Astrocyte of the hippocampus (primary cell): ENCODE results near the gene SAMMSON.

Source experiments
- DNase-seq: peaks from one replicate; pipeline ENCODE4 v3.0.0; 2011; ENCODE audit warnings: low read depth, low spot score

Gene SAMMSON

DNA sequence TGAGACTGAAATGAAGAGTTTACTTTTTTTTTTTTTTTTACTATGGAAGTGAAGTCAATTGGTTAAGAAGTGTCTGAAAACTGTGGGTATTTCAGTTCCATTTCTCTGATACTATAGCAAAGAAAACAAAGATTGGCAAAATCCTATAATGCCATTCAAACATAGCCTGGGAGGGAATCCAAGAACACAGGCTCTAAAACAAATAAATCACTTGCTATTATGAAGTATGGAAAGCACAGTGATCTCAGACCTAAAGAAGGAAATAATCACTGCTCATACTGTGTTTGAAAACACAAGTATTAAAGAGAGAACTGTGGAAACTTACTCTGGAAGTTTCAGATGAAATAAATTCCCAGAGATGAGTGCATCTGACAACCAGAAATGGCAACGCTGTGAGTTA is 12.0 kb downstream of the SAMMSON start:
- peak; percentile 10 for DNase-seq

DNA sequence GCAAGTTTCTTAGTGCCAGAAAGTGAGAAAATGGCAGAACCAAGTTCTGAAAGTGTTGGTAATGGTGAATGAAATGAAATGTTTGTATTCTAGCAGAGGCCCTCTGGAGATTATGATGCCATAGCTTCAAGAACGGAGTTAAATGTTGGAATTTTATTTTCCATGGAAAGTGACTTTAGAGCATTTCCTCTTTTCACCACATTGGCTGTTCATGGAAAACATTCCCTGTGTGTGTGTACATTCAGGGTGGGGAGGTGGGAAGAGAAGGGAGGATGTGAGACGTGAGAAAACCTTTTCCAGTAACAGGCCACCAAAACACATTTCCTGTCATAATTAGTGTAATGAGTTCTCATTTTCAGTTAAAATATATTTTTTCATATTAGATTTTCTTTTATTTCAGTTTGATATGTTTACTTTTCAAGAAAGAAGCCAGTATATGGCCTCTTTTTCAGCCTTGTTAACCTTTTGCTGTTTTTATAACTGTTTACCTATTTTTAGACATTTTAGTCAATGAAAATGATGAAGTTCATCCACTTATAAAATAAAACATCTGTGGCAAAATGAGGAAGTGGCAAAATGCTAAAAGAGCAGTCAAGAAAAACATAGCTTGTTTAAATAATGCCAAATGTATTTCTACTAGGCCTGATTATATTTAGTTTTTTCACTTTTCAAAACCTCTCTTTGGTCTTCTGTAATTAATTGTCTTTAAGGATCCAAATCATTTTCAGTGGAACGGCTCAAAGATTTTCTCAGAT is 21.6 kb downstream of the SAMMSON start:
- no peak for DNase-seq

DNA sequence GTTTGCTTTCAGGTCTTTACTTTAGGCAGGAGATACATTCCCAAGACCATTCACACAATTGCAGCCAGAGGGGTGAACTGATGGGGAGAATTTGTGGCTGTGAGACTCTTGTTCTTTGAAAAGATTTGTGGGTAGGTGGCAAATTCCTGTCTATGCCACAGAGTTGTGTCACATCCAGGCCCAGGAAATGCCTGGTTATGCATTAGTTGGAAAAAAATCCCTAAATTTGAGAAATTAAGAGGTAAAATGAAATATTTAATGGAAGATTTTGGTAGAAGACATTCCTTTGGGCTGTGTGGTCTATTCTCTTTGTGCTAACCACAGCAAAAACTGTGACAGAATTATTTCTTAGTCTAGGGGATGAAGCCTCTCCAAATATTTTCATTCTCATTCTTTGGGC is 28.8 kb downstream of the SAMMSON start:
- peak; percentile 68 for DNase-seq

DNA sequence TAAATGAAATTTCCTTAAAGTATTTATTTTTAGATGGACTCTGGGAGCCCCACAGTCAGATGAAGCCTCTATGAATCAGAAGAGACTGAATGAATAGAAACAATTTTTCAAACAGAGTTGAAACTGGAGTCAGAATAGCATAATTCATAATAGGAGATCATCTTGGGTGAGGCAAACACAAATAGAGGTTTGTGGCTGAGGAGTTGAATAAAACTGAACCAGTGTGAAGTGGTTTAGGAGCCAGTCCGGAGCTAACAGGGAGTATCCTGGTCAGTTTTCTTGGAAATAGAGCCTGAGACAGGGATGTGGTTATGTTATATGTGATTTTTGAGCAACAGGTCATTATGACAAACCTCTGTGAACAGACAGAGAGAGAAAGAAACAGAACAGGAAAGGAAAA is 39.2 kb downstream of the SAMMSON start:
- DNase-seq, result no peak

DNA sequence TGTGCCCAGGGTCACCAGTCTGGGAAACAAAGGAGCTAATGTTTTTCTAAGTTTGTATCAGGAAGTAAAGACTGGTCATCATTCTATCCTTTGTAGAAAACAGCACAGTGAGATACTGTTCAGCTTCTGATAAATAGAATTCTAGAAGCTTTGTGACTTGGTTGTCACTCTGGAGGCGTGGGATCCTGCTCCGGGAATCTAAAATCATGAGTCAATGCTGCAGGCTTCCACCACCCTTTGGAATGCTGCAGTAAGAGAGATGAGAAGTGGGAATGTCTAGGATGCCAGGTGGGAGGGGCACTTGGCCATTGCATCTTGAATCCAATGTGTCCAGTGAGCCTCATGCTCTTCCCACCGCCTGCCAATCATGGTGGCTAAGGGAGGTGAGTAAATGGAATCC is 40.9 kb downstream of the SAMMSON start:
- peak; percentile 23 for DNase-seq

DNA sequence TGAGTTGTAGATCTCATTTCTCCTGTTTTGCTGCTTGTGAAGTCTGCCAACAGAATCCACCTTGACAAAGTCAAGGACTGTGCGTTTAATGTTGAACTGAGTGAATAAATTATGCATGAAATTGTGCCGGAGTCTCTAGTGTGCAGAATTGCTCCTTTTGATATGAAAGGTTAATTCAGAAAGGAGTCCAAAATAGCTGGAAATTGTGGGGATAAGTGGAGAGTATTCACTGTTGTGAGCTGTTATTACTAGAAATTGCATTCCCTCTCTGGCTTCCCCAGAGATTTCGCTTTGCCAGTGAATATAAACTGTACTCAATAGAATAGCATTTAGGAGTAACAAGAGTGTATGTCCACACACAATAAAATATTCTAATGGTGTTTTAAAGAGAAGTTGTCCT is 43.1 kb downstream of the SAMMSON start:
- DNase-seq, result no peak

DNA sequence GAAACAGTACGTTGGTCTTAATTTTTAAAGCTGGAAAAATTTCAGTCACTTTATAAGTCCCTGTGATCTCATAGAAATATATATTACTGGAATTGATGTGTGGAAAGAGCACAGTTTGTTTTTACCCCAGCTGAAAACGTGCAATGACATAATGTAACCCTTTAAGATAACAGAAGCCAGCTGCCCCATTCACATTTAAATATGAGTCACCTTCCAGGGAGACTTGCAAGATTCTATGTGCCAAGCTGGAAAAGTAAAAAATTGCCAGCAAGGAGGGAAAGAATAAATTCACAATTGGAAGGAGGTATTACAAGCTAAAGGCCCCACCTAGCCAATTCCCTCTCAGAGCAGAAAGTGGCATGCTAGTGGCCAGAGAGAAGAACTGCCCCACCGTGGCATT is 50.2 kb downstream of the SAMMSON start:
- DNase-seq, result peak; percentile 56

DNA sequence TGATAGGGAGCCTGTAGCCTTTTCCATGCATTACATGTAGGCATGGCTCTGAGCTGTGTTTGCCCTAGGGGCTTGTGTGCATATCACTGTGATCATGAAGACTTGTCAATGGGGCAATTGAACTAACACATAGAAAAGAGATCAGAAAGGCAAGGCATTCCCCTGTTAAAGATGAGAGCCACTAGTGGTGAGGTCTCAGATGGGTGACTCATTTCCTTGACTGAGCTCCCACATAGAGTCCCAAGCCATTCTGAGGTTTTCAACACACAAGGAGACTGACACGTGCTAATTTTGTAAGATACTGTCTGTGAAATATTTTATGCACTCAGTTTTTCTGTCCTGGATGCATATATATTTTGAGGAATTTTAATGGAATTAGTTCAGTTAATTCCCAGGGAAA is 53.8 kb downstream of the SAMMSON start:
- DNase-seq, result peak; percentile 26

DNA sequence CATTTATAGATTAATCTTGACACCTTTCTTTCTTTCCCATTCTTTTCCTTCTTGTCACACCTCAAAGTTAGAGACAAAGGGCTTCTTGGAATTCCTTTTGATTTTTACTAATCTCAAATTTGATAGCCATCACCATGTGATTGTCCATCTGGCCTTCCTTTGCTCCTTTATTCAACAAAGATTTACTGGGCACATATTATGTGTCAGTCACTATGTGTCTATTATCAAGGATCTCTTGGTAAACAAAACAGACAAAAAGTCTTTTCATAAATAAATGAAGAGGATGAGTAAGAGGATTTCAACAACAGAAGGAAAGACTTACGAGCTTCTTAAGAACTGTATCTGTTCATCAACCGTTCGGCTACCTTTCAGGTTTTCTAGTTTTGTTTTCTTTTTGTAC is 56.5 kb downstream of the SAMMSON start:
- no peak for DNase-seq

DNA sequence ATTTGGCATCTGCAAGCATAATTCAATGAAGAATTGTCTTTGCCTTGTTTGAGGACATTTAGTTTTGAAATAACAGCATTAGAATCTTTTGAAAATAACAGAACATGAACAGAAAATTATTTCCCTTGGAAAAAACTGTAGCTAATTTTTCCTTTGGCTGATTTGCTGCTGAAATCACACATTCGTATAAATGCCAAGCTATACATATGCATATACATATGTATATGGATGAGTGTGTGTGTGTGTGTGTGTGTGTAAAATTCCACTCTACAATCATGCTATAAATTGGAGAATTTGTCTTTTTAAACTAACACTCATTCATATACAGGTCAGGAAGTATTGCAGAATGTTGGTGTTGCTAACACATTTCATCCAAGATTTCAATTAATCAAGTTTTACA is 57.9 kb downstream of the SAMMSON start:
- no peak for DNase-seq

DNA sequence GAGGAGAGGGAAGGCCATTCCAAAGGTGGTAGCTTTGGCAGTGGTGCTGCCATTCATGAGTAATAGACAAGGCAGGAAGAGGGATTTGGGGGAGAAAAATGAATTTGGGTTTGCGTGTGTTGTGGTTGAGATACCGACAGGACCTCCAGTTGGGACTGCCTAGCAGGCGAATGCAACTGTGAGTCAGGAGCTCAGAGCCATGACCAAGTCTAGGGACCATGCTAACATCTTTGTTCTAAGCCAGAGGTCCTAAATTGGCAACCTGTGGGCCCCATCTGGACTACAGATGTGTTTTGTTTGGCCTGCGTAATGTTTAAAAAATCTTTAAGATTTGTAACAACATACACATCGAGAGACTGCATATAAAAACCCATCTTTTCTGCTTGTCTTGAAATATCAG is 61.6 kb downstream of the SAMMSON start:
- DNase-seq, result no peak

DNA sequence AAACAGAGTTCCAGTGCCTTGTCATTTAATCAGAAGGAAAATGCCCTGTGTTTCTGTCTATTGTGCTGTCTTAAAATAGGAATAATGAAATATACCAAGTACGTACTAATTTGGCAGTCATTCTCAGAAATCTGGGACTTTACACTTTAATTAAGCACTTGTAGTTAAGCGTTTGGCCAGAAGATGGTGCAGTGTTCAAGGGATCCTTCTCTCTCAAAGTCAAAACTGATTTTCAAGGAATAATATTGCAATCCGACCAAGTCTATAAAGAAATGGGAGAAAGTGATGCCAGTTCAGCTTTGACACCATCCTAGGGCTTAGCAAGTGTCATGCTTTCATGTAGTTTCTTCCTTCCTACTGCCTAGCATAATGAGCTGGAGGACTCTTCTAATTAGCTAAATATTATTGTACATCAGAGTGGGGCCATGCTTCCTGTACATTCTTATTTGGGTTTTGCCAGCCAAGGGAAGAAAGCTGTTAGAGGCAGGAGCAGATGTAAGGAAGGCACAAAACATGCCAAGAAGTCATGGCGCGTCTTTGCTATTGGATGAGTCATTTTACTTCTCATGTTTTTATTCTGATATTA is 64.8 kb downstream of the SAMMSON start:
- peak; percentile 59 for DNase-seq

DNA sequence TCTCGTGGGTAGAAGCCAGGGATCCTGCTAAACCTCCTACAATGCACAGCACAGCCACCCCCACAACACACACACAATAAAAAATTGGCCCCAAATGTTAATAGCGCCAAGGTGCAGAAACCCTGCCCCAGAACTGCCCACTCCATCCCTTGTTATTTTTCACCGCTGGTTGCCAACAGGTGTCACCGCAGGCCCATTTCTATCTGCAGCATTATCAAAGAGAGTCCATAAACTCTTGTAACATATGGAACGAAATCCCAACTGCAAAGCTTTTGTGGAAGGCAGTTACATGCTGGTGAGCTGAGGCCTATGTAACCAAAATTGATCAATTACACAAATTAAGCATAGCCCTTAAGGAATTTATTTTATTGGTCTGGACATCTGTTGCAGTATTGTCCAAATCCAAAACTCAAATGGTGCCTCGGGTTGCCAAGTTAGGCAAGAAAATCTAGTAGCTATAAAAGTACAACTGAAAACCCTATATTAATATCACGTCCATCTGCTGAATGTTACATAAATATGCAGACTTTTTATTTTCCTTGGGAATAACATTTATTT is 66.2 kb downstream of the SAMMSON start:
- no peak for DNase-seq

DNA sequence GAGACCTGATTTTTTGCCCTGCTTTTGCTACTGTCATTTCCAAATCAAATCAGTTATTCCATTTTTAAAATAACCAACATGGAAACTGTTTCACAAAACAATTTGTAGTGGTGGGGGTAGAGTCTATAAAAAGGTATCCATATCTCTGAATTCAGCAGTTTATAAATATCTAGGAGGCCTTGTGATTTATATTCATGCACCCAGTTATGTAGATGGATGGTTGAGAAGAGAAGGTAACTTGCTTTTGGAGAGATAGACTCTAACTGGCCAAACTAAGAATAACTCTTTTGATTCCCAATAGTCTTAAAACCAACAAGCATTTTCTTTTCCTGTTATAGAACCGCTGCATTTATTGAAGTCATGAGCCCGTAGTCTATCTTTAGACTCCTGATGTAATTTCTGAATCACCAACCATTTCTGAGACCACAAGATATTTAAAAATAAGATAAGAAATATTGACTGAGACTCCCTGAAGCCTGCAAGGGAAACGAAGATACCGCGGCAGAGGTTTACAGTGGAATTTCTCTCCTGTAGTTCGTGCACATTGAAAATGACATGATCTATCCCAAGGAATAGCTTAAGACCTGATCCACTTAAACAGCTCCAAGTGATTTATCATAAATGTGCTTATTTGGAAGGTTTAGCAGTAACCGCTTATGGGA is 68.5 kb downstream of the SAMMSON start:
- peak; percentile 27 for DNase-seq

DNA sequence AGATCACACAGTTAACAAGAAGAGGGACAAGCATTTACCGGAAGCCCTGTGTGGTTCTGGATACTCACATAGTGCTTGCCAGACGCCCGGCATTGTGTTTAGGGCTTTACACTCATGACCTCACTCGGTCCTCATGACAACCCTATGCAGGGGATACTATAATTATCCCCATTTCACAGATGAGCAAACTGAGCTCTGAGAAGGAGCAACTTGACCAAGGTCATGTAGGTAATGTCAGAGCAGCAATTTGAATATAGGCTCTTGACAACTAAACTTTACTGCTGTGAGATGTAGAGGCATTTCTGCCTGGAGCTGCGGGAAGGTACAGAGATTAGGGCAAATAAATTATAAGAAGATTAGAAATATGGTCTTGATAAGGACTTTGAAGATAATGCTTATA is 70.0 kb downstream of the SAMMSON start:
- DNase-seq, result no peak

DNA sequence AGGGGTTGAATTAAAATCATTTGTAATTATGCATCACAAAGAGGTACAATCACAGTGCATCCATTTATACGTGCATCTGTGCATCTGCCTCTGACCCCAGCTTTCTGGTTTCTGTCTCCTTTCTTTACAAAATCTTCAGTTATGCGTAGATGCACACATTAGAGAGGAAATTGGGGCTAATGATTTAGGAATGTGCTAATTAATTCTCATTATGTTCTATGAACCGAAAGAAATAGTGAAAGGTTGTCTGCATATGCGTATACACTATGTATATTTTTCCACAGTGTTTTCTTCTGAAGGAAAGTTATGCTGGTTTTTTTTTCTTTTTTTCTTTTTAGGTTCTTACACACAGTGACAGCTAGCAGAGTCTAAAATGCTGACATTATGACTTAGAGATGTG is 71.6 kb downstream of the SAMMSON start:
- no peak for DNase-seq

DNA sequence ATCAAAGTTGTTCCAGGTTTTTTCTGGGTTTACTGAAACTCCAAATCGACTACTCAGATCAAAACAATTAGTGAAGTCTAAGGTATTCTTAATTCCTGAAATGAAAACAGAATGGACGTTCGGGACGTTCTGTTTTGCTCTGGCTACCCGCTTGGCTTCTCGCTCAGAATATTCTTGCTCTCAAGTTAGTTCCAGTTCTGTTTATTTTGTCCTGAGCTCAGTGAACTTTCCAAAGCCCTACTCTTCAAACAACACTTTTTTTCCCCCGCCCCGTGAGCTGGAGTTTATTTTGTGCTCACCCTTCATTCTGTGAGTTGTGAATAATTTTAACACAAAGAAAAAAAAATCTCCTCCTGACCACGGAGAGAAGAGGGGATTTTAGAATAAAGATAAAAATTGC is 72.6 kb downstream of the SAMMSON start:
- DNase-seq, result peak; percentile 19

DNA sequence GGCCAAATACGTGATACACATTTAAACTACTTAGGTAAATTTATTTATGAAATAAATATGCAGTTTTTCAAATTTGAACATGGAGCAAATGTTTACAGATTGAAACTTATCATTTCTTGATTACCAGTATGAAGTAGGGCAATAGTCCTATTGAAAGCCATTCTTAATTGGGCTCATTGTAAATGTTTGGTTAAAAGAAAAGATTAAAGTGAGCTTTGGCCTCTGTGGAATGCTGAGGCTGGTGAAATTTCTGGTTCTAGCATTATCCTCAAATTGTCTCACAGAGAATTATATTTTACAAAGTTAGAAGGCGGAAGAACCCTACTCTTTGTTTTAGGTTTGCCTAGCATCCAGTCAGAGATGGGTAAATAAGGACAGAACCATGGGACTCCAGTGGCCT is 73.2 kb downstream of the SAMMSON start:
- no peak for DNase-seq

DNA sequence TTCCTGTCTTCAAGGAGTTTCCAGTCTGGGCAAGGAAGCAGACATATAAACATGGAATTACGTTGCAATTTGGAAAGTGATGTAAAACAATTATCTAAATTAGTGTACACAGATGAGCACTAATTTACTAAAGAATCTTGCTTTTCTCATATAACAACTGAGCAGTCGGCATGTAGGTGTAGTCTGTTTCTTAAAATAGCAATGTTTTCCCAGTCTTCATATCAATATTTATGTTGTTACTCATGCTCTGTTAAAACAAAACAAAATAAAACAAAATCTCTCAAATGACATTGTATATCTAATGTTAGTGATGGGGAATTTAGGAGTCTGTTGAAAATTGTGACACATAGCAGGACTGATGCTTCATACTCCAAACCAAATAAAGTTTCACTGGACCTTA is 75.6 kb downstream of the SAMMSON start:
- DNase-seq, result no peak

DNA sequence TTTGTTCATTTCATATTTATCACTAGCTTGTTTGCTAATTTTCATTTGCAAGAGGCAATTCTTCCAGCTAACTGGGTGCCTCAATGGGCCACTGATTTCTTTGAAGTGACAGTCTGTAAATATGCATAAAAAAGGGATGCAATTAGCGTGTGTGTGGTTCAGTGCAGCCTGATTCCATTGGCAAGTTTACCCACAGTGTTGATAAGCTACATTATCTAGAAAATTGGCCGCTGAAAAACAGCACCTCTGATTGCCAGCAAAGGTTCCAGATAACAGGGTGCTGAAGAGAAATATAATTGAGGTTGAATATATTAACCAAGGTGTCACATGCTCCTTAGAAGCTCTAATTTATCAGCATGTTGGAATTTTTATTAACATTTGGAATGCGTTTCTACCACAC is 76.9 kb downstream of the SAMMSON start:
- DNase-seq, result no peak

DNA sequence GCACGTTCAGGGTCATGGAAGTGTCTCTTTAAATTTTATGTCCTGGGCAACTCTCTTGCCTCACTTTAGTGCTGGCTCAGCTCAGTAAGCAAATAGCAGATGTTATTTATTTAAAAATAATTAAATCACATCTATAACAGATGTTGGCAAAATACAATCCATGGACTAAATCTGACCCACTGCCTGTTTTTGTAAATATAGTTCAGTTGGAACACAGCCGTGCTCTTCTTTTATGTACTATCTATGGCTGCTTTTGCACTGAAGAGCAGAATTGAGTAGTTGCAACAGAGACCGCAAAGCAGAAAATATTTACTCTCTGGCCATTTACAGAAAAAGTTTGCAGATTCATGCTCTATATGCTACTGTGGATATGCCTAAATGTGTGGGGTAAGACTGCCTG is 79.2 kb downstream of the SAMMSON start:
- DNase-seq, result no peak

DNA sequence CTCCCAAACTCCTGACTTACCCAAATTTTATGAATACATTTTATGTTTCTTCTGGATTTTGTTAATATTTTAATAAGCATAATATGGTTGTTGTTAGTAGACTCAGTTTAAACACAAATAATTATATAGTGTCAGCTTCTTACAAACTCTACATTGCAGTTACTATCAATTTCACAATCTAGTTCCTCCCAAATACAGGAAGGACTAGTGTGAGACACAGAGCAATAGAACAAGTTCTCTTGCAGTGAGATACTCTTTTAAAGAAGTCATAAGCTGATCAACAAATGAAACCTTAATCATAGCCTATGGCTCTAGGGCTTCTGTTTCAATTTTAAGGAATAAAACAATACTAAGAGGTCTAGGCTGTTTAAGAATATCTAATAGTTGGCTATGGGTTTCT is 86.1 kb downstream of the SAMMSON start:
- DNase-seq, result no peak

DNA sequence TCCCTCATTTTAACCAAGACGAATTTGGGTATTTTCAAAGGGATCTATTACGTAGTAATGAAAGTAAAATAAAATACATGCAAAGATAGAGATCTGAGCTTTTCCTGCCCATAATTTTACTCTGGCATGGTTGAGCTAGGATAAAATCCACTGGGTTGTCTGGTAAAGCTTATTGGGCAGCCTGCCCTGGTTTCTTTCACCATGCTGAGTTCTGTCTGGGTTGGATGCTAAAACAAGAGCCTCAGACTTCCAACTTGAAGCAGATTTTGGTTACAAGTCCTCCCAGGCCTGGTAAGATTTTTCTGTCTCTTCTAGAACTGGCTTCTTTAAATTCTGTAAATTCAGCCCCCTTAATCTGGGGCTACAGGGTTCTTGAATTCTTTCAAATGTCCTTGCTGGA is 86.8 kb downstream of the SAMMSON start:
- DNase-seq, result no peak
